Bone marrow (tissue), 2 donors: ENCODE results near the gene CLK3.
"Not testable (repeated sequence)": the region's sequence is repeated elsewhere in the genome, so short reads cannot be mapped to it uniquely, and the experiment has no call there.

Source experiments
- DNase-seq, 2 donors: peaks; one replicate each; lab custom pipeline; 2025; lab: John Stamatoyannopoulos, UW

The CLK3 gene

DNA sequence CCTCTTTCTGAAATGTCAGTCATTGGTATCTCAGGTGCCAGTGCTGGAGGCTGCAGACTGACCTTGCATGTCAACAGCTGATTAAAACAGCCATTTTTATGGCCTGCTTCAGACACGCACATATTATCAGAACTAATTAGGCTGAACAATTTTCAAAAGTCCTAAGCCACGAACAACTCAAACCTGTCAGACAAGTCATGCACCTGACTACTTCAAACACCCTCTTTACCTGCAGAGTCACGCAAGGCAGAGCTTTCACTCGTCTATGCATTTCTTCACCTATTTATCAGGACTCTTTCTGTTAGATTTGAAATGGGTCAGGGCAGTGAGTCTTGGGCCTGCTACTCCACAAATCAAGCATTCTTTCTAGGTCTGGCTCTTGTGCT lies 26.7 kb downstream of the CLK3 start:
- DNase-seq: no peak

DNA sequence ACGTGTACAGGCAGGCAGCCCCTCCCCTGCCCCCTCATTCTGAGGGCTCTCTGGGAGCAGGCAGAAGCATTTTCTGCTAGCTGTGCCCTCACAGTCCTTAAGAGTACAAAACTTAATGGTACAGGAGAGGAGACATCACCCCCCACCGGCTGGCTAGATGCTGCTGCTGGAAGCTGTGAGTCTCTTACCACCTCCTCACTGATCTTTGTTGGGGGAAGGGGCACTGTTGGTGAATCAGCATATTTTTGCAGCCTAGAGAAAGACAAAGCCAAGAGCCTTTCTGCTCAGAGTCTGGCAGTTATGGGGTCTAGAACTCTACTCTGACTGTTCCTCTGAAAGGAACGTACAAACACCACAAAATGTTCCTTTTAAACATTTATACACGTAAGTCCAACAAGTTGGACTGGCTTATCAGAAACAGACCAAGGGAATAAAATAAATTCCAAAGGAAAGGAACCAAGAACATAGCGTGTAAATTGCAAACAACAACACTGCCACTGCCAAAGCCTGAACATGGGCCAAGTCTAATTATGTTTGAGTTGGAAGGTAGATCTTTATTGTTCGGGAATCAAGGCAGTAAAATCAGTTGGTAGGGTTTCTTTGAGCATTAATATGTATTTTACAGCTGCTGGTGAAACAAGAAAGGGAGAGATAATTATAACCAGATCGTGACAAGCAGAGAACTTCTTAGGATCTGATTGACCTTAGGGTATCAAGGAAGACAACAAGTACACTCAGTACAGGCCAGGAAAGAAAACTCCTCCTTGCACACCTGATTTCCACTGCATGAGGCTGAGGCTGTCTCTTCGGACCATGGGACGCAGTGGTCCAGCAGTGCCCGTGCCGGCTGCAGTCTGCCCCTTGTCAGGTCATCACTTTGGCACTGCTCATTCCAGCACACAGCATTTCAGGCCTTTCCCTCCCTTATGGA lies 27.4 kb downstream of the CLK3 start:
- peak in 1 of 2 donors; percentile 24 for DNase-seq

DNA sequence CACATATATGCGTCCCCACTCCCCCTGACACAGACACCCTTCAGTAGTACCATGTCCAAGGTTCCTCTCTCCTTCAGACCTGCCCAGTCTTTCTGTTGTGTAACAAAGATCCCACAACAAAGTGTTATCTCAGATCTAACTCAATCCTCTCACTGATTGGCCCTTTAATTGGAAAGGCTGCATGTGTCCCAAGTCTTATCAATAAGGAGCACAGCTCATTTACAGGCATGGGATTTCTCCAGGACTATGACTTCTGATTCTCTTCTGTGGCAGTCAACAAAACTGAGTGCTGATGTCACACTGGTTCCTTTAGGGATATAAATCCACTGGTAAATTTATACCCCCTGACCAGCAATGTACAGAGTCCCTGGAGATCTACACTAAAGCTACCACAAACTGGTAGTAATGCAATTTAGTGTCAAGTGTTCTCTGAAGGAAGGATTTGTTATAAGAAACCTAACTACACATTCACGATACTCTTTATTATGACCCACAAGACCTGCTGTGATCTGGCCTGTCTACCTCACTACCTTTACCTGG lies 28.1 kb downstream of the CLK3 start:
- DNase-seq: no peak

DNA sequence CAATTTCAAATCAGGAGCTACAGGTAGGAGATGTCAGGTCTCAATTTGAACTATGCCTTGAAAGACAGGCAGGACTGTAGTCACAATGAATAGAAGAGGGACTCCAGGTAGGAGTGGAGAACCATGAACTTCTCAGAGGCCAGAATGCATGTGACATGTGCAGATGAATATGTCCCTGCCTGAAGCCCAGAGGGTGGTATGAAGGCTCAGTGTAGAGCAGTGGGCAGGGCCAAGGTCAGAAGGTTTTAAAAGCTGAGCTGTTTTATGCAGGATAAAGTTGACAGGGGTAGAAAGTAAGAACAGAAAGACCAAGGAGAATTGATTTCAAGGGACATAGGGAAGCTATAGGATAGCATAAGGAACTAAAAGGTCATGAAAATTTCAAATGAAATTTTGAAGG lies 30.8 kb downstream of the CLK3 start:
- DNase-seq: no peak

DNA sequence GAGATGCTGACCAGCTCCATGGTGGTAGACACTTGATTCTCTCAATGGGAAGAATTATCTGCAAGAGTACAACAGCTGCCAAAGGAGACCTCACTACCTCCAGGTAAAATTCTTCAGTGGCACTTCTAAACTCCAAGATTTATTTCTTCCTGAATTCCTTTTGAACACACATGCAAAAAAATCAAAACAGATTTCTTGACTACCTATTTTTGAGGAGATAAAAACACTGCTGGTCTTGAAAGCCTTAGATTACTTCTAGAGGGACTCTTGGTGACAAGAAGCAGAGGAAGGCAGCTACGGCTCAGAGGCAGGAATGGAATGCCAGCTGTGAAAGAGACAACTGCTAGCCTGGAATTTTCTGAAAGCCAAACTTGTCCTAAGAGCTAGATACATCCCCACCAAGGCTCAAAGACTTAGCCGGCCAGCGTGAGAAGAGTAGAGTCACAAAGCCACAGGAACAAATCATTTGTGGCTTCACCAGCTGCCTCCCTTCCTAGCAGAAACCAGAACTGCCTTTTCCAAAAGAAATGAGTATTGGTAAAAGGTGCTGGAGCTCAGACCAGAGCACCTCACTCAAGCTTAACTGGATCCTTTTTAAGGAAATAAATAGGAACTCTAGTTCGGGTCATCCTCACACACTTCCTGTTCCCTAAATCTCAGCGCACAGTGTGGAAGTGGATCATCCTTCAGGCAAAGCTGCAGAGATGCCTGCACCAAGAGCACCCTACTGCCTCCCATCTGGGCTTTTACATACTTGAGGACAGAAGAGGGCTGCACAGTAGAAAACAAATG lies 32.6 kb downstream of the CLK3 start:
- no peak for DNase-seq

DNA sequence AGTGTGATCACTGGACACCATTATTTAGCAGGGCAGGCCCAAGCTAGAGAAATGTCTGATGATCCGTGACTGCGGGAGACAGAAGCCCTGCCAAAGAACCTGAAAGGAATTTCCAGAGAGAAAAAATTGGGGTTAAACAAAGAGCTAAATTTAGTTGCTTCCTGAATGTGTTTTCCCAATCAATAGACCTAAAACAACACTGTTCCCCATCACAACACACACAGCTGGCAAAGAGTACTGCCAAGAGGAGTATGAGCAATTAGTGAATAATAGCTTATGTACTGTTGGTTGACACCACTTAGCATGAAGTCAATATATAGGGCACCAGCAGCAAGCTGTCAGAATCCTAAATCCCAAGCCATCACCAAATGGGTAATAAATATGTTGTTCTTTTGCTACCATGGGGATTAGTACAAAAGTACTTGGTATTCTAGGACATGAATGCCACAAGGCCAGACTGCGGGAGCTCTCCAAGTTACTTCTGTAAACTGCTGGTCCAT lies 35.7 kb downstream of the CLK3 start:
- DNase-seq: no peak

DNA sequence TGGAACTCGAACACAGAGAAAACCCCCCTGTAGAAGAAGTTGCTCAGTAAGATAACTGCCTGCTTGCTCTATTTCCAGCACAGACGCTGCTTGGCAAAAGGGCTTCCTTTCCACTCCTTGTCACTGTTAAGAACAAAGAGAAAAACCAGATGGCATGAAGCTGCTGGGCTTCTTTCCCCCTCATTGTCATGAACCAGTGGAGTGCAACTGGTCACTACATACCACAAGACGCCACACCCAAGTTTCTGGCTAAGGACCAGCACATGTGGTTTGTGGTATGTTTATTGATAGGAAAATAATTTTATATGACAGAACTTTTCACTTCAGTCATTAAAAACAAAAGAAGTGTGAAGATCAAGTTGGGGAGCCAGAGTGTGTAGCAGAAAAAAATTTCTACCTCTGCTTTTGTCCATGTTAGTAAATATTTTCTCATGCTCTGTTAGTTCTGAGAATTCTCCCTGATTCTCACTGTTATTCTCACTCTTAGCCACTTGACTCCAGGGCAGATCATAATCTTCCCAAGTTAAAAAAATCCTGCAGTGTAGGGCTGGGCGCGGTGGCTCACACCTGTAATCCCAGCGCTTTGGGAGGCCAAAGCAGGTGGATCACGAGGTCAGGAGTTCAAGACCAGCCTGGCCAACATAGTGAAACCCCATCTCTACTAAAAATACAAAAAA lies 37.9 kb downstream of the CLK3 start:
- DNase-seq: no peak

DNA sequence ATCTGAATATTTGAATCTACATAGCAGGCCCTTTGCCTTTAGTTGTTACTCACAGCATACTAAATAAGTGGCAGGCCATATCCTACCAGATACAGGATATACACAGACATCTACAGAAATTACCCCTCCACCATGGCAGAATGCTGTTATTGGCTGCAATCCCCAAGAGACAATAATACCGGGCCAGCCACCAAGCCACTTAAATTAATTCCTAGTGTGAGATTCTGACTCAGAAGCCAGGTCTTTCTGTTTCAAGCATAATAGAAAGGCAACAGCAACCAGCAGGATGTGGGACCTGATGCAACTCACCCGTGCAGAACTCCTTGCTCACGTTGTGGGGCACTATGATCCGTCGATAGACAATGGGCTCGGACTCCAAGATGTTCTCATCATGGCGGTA lies 39.8 kb downstream of the CLK3 start:
- no peak for DNase-seq

DNA sequence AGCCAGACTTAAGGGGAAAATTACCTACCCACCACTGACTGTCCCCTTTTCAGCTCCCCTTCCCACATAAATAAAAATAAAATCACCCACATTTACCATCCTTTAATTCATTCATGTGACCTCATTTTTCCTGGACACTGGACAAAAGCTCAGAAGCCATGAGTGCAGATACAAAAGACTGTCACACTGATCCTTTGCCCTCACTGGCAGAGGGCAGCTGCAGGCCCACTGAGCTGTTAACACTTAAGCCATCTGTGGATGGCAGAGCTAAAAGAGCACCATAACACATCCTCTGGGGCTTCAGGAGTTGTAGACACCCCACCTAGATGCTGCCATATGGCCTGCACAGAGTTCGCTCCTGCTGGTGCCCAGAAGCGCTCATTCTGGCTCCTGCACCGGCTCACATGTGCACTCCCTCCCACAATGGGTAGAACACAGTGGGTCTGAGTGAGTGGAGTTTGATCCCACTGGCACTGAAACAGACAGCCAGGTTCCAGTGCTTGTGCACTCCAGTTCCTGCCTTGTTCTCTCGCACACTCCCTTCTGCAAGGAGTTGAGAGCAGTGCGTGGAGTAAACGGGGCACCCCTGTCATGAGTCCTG lies 41.4 kb downstream of the CLK3 start:
- no peak for DNase-seq

DNA sequence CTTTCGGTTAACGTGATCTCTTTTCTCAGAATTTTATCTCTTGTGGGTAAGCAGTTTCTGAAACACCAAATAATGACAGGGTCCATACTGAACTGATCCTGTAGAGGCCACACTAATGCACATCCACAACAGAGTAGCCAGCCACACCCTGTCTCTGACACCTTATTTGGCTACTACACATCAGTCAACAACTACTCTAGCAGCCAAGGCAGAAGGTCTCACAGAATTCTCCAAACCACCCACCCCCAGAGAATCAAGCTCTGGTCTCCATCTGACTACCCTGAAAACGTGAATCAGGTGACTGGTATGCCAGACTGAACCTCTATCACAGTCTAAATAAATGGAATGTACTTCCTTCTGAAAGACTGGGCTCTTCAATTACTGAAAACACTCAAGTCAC lies 42.2 kb downstream of the CLK3 start:
- no peak for DNase-seq

DNA sequence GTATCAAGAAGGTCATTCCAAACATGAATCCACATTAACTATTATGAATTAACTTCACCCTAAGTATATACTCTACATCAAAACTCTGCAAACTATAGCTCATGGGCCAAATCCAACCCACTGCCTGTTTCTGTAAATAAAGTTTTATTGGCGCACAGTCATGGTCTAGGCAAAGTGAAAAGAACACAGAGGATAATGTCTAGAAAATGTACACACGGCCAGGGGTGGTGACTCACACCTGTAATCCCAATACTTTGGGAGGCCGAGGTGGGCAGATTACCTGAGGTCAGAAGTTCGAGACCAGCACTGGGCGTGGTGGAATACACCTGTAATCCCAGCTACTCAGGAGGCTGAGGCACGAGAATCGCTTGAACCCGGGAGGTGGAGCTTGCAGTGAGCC lies 45.6 kb downstream of the CLK3 start:
- DNase-seq: not testable (repeated sequence)

DNA sequence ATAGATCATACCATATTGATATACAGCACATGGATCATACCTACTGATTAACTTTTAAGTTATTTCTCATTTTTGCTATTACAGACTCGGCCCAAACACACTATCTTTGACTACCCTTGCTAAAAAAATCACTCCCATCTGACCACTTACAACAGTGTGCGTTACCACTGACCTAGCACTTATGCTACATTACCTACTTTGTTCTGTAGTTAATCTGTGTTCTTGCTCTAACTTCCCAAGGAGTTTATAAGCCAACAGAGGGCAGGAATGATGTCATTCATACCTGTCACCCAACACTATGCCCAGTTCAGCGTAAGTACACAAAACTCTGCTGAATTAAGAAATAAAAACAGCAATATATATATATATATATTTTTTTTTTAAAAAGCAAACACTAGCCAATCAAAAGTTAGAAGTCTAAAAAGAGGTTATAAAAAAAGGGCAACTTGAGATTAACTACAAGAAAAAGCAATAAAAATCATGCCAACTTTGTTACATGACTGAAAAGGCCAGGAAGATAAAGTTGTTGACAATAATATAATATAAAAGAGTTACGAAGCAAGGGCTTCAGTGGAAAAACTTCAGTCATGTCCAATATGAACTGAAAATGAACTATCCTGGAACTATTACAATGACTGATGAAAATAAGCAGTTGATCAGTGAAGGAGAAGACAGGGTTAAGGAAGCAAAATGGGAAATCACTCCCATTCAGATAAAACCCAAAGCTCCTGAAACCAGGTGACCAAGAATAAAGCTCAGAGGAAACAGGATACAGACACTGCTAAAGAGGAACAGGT lies 46.6 kb downstream of the CLK3 start:
- no peak for DNase-seq

DNA sequence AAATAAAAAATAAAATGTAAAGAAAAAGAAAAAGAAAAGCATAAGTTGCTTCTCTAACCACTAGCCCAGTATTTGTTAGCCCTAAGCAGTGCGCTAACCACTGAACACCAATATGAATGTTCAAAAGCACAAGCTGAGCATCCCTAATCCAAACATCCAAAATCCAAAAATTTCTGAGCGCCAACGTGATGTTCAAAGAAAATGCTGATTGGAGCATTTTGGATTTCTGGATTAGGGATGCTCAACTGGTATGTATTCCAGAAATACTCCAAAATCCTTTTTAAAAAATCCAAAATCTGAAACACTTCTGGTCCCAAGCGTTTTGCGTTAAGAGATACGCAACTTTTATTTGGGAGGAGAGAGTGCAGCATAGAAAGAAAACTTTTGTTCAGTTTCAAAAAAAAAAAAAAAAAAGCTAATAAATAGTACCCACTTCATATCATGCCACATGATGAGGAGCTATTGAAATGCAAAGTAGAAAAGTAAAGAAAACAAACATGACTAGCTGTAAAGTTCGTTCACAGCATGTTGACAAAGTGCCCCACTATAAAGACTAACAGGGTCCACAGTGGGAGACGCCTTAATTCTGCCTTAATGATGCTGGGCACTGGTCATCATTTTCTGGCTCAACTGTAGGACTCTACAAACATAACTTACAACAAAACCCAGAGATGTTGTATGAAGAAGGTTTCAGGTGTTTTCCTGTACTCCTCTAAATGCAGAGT lies 47.8 kb downstream of the CLK3 start:
- no peak for DNase-seq

DNA sequence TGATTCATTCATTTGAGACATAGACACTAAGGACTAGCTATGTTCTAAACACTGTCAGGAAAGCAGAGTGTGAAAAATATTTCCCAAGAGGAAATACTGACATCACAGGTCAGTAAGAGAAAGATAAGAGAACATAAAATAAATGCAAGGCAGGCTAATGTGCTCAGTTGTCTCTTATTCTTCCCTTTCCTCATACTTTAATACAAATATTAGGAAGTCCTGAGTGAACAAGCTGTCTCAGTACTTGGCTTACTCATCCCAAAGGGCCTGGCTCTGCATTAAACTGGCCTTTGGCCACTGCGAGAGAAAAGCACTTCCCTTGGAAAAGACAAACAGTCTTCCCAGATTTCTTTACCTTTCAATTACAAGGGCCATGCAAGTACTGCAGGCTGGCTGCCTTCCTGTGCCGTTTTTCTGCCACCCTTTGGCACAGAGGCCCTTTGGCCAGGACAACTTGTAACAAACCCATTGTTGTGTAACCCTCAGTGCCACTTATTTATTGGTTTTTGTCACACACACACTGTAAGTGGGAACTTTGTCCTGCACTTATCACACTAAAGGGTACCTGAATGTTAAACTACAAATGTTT lies 48.5 kb downstream of the CLK3 start:
- DNase-seq: no peak

DNA sequence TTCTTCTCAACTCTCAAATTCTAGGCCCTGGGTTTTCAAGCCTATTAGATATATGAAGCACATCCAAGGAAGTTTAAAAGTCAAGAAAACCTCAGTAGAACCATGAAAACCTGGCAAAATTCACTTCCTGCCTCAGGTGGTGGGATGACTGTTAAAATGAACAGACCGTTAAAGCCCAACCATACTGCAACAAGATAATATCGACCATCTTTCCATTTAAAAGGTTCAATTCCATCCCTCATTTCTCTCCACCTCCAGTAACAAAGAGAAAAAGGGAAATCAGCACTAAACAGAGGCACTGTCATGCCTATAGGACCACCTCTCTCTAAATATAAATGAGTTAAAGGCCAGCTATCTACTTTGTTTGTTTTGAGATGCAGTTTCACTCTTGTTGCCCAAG lies 49.0 kb downstream of the CLK3 start:
- no peak for DNase-seq

DNA sequence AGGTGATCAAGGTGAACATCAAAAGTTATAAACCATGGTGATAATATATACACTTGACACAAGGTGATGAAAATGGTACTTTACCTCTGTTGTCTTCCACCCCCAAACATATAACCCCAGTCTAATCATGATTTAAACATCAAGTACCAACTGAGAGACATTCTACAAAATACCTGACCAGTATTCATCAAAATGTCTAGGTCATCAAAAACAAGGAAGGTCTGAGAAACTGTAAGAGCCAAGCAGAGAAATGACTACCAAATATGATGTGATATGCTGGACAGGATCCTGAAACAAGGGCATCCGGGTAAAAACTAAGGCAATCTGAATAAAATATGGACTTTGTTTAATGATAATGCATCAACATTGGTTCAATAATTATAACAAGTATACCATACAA lies 52.3 kb downstream of the CLK3 start:
- DNase-seq: no peak

DNA sequence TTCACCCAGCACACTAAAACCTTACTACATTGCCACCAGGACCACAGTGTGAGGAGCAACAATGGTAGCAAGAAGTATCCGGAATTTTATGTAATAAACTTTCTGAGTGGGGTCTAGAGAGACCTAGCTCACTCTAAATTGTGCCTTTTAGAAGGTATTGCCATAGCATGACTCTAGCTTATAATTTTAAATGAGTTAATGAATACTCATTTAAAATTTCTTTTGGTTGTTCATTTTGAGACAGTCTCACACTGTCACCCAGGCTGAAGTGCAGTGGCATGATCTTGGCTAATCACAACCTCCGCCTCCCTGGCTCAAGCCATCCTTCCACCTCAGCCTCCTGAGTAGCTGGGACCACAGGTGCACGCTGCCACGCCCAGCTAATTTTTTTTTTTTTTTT lies 54.0 kb downstream of the CLK3 start:
- DNase-seq: no peak

DNA sequence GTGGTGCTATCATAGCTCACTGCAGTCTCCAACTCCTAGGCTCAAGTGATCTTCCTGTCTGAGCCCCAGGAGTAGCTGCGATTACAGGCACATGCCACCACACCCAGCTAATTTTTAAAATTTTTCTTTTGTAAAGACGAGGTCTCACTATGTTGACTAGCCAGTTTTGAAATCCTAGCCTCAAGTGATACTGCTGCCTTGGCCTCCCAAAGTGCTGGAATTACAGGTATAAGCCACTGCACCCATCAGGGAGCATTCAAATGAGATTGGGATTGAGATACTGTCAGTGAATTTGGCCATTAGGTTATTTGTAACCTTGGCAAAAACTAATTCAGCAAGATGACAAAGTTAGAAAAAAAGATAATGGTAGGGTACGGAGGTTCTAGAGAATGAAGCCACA lies 58.5 kb downstream of the CLK3 start:
- no peak for DNase-seq

DNA sequence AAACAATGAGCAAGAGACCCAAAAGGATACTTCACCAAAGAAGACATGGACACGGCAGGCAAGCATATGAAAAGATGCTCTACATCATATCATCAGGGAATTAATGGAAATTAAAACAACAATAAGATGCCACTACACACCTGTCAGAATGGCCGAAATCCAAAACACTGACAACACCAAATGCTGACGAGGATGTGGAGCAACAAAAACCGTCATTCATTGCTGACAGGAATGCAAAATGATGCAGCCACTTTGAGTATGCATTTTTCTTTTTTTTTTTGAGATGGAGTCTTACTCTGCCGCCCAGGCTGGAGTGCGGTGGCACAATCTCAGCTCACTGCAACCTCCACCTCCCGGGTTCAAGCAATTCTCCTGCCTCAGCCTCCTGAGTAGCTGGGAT lies 61.2 kb downstream of the CLK3 start:
- no peak for DNase-seq
